Activated CD8-positive, alpha-beta memory T cell treated with anti-CD3 and anti-CD28 coated beads, Interleukin-2, amount 50 U/mL, for 48 hours (primary cell): ENCODE results near the gene PDIA5.
"Not testable (repeated sequence)": the region's sequence is repeated elsewhere in the genome, so short reads cannot be mapped to it uniquely, and the experiment has no call there.

Experiments used
- DNase-seq: peaks from one replicate; pipeline ENCODE4 v3.0.0-alpha.2; 2020

The PDIA5 gene

GRCh38 chr3:123094516-123095313 lies 27.9 kb downstream of the PDIA5 start:
- no peak for DNase-seq

- DNase-seq, result no peak
Measured at GRCh38 chr3:123096126-123096525, 29.3 kb downstream of the PDIA5 start.

- DNase-seq, result no peak
Measured at GRCh38 chr3:123096731-123097130, 29.9 kb downstream of the PDIA5 start.

- no peak for DNase-seq
Measured at GRCh38 chr3:123098426-123099330, 31.9 kb downstream of the PDIA5 start.

GRCh38 chr3:123099331-123100192 lies 32.7 kb downstream of the PDIA5 start:
- no peak for DNase-seq

GRCh38 chr3:123100193-123100776 lies 33.5 kb downstream of the PDIA5 start:
- no peak for DNase-seq

GRCh38 chr3:123102249-123102648 lies 35.4 kb downstream of the PDIA5 start:
- no peak for DNase-seq

- no peak for DNase-seq
Measured at GRCh38 chr3:123102826-123103225, 36.0 kb downstream of the PDIA5 start.

- no peak for DNase-seq
Measured at GRCh38 chr3:123104550-123104949, 37.7 kb downstream of the PDIA5 start.

GRCh38 chr3:123105201-123106189 lies 38.7 kb downstream of the PDIA5 start:
- DNase-seq, result no peak

GRCh38 chr3:123110282-123110975 lies 43.6 kb downstream of the PDIA5 start:
- no peak for DNase-seq

GRCh38 chr3:123110976-123111615 lies 44.3 kb downstream of the PDIA5 start:
- DNase-seq, result no peak

- DNase-seq, result no peak
Measured at GRCh38 chr3:123111640-123112039, 44.8 kb downstream of the PDIA5 start.

- no peak for DNase-seq
Measured at GRCh38 chr3:123112232-123112631, 45.4 kb downstream of the PDIA5 start.

GRCh38 chr3:123112656-123113055 lies 45.8 kb downstream of the PDIA5 start:
- DNase-seq, result not testable (repeated sequence)

GRCh38 chr3:123113889-123114450 lies 47.1 kb downstream of the PDIA5 start:
- no peak for DNase-seq

- no peak for DNase-seq
Measured at GRCh38 chr3:123116116-123116515, 49.3 kb downstream of the PDIA5 start.

- no peak for DNase-seq
Measured at GRCh38 chr3:123119388-123119787, 52.6 kb downstream of the PDIA5 start.

- DNase-seq, result no peak
Measured at GRCh38 chr3:123119802-123120201, 53.0 kb downstream of the PDIA5 start.

GRCh38 chr3:123120573-123120972 lies 53.7 kb downstream of the PDIA5 start:
- no peak for DNase-seq
